Keratinocyte (primary cell): ENCODE measurements around the gene TPM1. TPM values are rescaled to one million over a fixed set of nuclear protein-coding genes. Genes with fewer than 3 reads are reported as not detected.

Source experiments
- DNase-seq: peaks from one replicate; pipeline ENCODE4 v3.0.0-alpha.2; 2011; ENCODE audit warnings: low read depth, missing footprints, low spot score
- FAIRE-seq: peaks from 2 replicates; lab custom pipeline; 2011; peaks lifted over from hg19 to GRCh38; lab: Jason Lieb, UNC
- H2AFZ ChIP-seq: 2 replicates; pipeline ENCODE4 v1.6.0; 2012; ENCODE audit warnings: low read length, control low read depth, inconsistent platforms; ENCODE audit not compliant: control insufficient read depth
- H3K27ac ChIP-seq: 2 replicates; pipeline ENCODE4 v1.5.1; 2011; ENCODE audit warnings: low read length; ENCODE audit not compliant: control insufficient read depth, insufficient read depth
- H3K27me3 ChIP-seq: 3 replicates; pipeline ENCODE4 v1.6.0; 2011; ENCODE audit warnings: low read length; ENCODE audit not compliant: control insufficient read depth, insufficient read depth; ENCODE audit errors: extremely low read depth
- H3K36me3 ChIP-seq, 2 experiments: 2 replicates in 1 of 2; 3 replicates in 1 of 2; pipeline ENCODE4 v1.5.1; 2011; ENCODE audit warnings: low read length in 2 of 2, mild to moderate bottlenecking in 1 of 2; ENCODE audit not compliant: control insufficient read depth in 2 of 2, insufficient read depth in 2 of 2; ENCODE audit errors: extremely low read depth in 1 of 2
- H3K4me1 ChIP-seq: 3 replicates; pipeline ENCODE4 v1.5.1; 2011; ENCODE audit warnings: low read length; ENCODE audit not compliant: control insufficient read depth, insufficient read depth; ENCODE audit errors: extremely low read depth
- H3K4me2 ChIP-seq: 3 replicates; pipeline ENCODE4 v1.6.0; 2011; ENCODE audit warnings: low read depth, low read length; ENCODE audit not compliant: control insufficient read depth, insufficient read depth; ENCODE audit errors: extremely low read depth
- H3K4me3 ChIP-seq, 3 experiments: fragments of 200-600 bp in 1 of 3; sonication (generic) in 1 of 3; 2 replicates in 2 of 3; 3 replicates in 1 of 3; pipeline ENCODE4 v1.5.1; 2011 to 2016; ENCODE audit warnings: low read length in 3 of 3, mild to moderate bottlenecking in 3 of 3, control low read depth in 2 of 3, inconsistent platforms in 1 of 3, low read depth in 1 of 3, mixed read lengths in 1 of 3, mixed run types in 1 of 3, moderate library complexity in 1 of 3; ENCODE audit not compliant: control insufficient read depth in 2 of 3, insufficient read depth in 2 of 3; ENCODE audit errors: extremely low read depth in 1 of 3
- H3K79me2 ChIP-seq: 2 replicates; pipeline ENCODE4 v1.6.0; 2012; ENCODE audit warnings: low read length; ENCODE audit not compliant: control insufficient read depth, insufficient read depth
- H3K9ac ChIP-seq: 3 replicates; pipeline ENCODE4 v1.6.0; 2011; ENCODE audit warnings: low read length; ENCODE audit not compliant: control insufficient read depth, insufficient read depth; ENCODE audit errors: extremely low read depth
- H3K9me1 ChIP-seq: 3 replicates; pipeline ENCODE4 v1.6.0; 2011; ENCODE audit warnings: low read length; ENCODE audit not compliant: control insufficient read depth, insufficient read depth; ENCODE audit errors: extremely low read depth
- H3K9me3 ChIP-seq: 2 replicates; pipeline ENCODE4 v1.5.1; 2012; ENCODE audit warnings: low read depth, low read length; ENCODE audit not compliant: control insufficient read depth
- H4K20me1 ChIP-seq: 3 replicates; pipeline ENCODE4 v1.6.0; 2011; ENCODE audit warnings: low read length; ENCODE audit not compliant: control insufficient read depth, insufficient read depth; ENCODE audit errors: extremely low read depth
- CTCF ChIP-seq, 3 experiments: IDR thresholded peaks in 1 of 3; conservative IDR thresholded peaks in 1 of 3; optimal IDR thresholded peaks in 1 of 3; 2 replicates in 2 of 3; 3 replicates in 1 of 3; pipeline versions ENCODE3 to v1.5.1; 2011; ENCODE audit warnings: low read length in 3 of 3, mild to moderate bottlenecking in 3 of 3, moderate library complexity in 2 of 3, control low read depth in 1 of 3, inconsistent platforms in 1 of 3; ENCODE audit not compliant: insufficient read depth in 2 of 3; ENCODE audit errors: extremely low read depth in 1 of 3
- EZH2 ChIP-seq: IDR thresholded peaks from one replicate; pipeline ENCODE4 v1.6.1; 2012; ENCODE audit warnings: inconsistent platforms, mild to moderate bottlenecking, low read length, moderate library complexity
- dilution Hi-C: fragments of 300-500 bp; cut with MboI; formaldehyde crosslinking; loops from one replicate; pipeline ENCODE4 v1.7.0; 2020; ENCODE audit warnings: low sequenced_read_pairs; ENCODE audit not compliant: extremely low pct_ligation_motif_present
- polyA plus RNA-seq, 5 experiments: library from polyadenylated mRNA; depleted of rRNA in 3 of 5; stranded (reverse) in 3 of 5; stranded (forward) in 1 of 5; unstranded in 1 of 5; fragments of >200 nt; gene quantifications; 1 replicate in 1 of 5; 2 replicates in 3 of 5; 3 replicates in 1 of 5; pipeline versions ENCODE4 v1.2.1 to v1.2.3, GENCODE V29; 2011 to 2012; ENCODE audit warnings: missing spikeins in 2 of 5, low read depth in 1 of 5, low replicate concordance in 1 of 5

Gene TPM1
- polyA plus RNA-seq, 1 donor (not counting 4 experiments of a cell fraction or from before 2014, with no cell fraction given) = 370 TPM

- dilution Hi-C loops = no loop called here
- H3K9me3 ChIP-seq = no peaks in the 10 kb centered on the region
- no peak overlapping the region for H3K9ac ChIP-seq
- TF ChIP-seq CTCF (optimal IDR thresholded peaks at IDR 0.05 in 1 of 3, IDR thresholded peaks at IDR 0.05 in 1 of 3, conservative IDR thresholded peaks at IDR 0.05 in 1 of 3; ENCODE audit: extremely low read depth in 1 of 3, insufficient read depth in 2 of 3, low read length in 3 of 3) (no peak), EZH2 (no peak)
- H3K4me3 ChIP-seq = no peak overlapping the region
- H4K20me1 ChIP-seq = no peaks in the 10 kb centered on the region
- no peak overlapping the region for H3K4me2 ChIP-seq
- no peaks in the 10 kb centered on the region for H3K27me3 ChIP-seq
- no peaks in the 10 kb centered on the region for H3K79me2 ChIP-seq
- H2AFZ ChIP-seq = no peak overlapping the region
- no peak overlapping the region for H3K27ac ChIP-seq
- no peak for DNase-seq
- no peak for FAIRE-seq
- peaks cover 2% of the 10 kb centered on the region for H3K9me1 ChIP-seq
- H3K4me1 ChIP-seq = peaks cover 15% of the 10 kb centered on the region
- no peaks in the 10 kb centered on the region for H3K36me3 ChIP-seq
Measured at GRCh38 chr15:63083044-63083443, 40.5 kb downstream of the TPM1 start.

GRCh38 chr15:63083541-63083940 lies 41.0 kb downstream of the TPM1 start:
- H3K27me3 ChIP-seq = no peaks in the 10 kb centered on the region
- H3K27ac ChIP-seq = no peak overlapping the region
- peaks cover 2% of the 10 kb centered on the region for H3K9me1 ChIP-seq
- no peaks in the 10 kb centered on the region for H4K20me1 ChIP-seq
- DNase-seq (no peak), FAIRE-seq (no peak)
- H3K79me2 ChIP-seq = no peaks in the 10 kb centered on the region
- dilution Hi-C loops = no loop called here
- no peaks in the 10 kb centered on the region for H3K36me3 ChIP-seq
- H2AFZ ChIP-seq = no peak overlapping the region
- H3K4me2 ChIP-seq = no peak overlapping the region
- H3K4me3 ChIP-seq = no peak overlapping the region
- H3K9ac ChIP-seq = no peak overlapping the region
- no peaks in the 10 kb centered on the region for H3K9me3 ChIP-seq
- no peak for TF ChIP-seq EZH2
- no peak for TF ChIP-seq CTCF (optimal IDR thresholded peaks at IDR 0.05 in 1 of 3, IDR thresholded peaks at IDR 0.05 in 1 of 3, conservative IDR thresholded peaks at IDR 0.05 in 1 of 3; ENCODE audit: extremely low read depth in 1 of 3, insufficient read depth in 2 of 3, low read length in 3 of 3)
- peaks cover 15% of the 10 kb centered on the region for H3K4me1 ChIP-seq
